ENCODE data around the gene ZNF771. TPM values are rescaled to one million over a fixed set of nuclear protein-coding genes. Genes with fewer than 3 reads are reported as not detected.

The ZNF771 gene
- polyA plus RNA-seq, 1 of the 3 experiments (the other 2 are of a cell fraction) = 20.4 TPM

- TF ChIP-seq CTCF (IDR thresholded peaks at IDR 0.05) (peak; percentile 35), FOXM1 (IDR thresholded peaks at IDR 0.05; ENCODE audit: low read depth) (no peak), YY1 (IDR thresholded peaks at IDR 0.05; ENCODE audit: low read depth) (no peak), GABPA (IDR thresholded peaks at IDR 0.05; ENCODE audit: low read depth) (no peak), MAX (IDR thresholded peaks at IDR 0.05; ENCODE audit: low read depth) (peak; percentile 57; the same call in 1 of the 2 replicates)
Observed at GRCh38 chr16:30378236-30379157, 28.9 kb upstream of the ZNF771 start (continued).

- H3K9me3 ChIP-seq = no peaks in the 10 kb centered on the region
- peaks cover 15% of the 10 kb centered on the region; the same call in 1 of the 2 replicates for H3K79me2 ChIP-seq (ENCODE audit: insufficient read depth)
- H3K4me1 ChIP-seq (ENCODE audit: control insufficient read depth in 1 of 2, insufficient read depth in 2 of 2, low read depth in 1 of 2, low read length in 1 of 2) = peaks cover 6 to 9% of the 10 kb centered on the region in 2 experiments; a peak in 3 of 4 replicates
- peaks cover 19% of the 10 kb centered on the region for H3F3A ChIP-seq (replicated peaks; ENCODE audit: insufficient read depth)
- 37% methylated on average over 19 of the region's 27 CpGs for WGBS (ENCODE audit: low lambda C conversion rate)
- H3K9me2 ChIP-seq = no peaks in the 10 kb centered on the region
- H4K20me1 ChIP-seq (ENCODE audit: insufficient read depth) = peaks cover 12% of the 10 kb centered on the region; the same call in 1 of the 2 replicates
- H3K27ac ChIP-seq (ENCODE audit: low read depth in 2 of 2, low read length in 1 of 2) = peak overlapping the region; percentile 35 to 96; a peak in 3 of 4 replicates
- peak overlapping the region; percentile 97 for H3K9ac ChIP-seq
- DNase-seq = no peak
- ChIA-PET POLR2A (no interaction called here), CTCF (interaction anchor here (1.0 to 2.6 kb wide), 4 partner anchors 16 to 28 kb away, joined by 3 to 15 read pairs (median 7); partner anchors contain the start of genes ZNF48 and ZNF771)
- no peak overlapping the region for H2AFZ ChIP-seq (ENCODE audit: low read depth)
- H3K27me3 ChIP-seq (ENCODE audit: insufficient read depth) = no peaks in the 10 kb centered on the region
- H3K4me3 ChIP-seq (ENCODE audit: low read depth in 2 of 2, low read length in 1 of 2) = peak overlapping the region; percentile 70 to 96
- peak overlapping the region; percentile 100 for H3K4me2 ChIP-seq
- TF ChIP-seq FOSL2 (IDR thresholded peaks at IDR 0.05; ENCODE audit: borderline replicate concordance, low read depth) = no peak
- no peak for TF ChIP-seq REST (IDR thresholded peaks at IDR 0.05; ENCODE audit: low read depth, low read length)
- TF ChIP-seq EP300 (IDR thresholded peaks at IDR 0.05; ENCODE audit: borderline replicate concordance in 1 of 2, low read depth in 1 of 2, low read length in 1 of 2) = no peak
- no peak for TF ChIP-seq ELF1 (IDR thresholded peaks at IDR 0.05)
- H3K36me3 ChIP-seq (replicated peaks in 1 of 2; ENCODE audit: control insufficient read depth in 1 of 2, insufficient read depth in 2 of 2, low read length in 1 of 2) = peaks cover 0 to 6% of the 10 kb centered on the region in 2 experiments
Observed at GRCh38 chr16:30379158-30379783, 28.1 kb upstream of the ZNF771 start.
